ENCODE data around the gene SYAP1.
"Not testable (repeated sequence)": the region's sequence is repeated elsewhere in the genome, so short reads cannot be mapped to it uniquely, and the experiment has no call there.

The SYAP1 gene

GRCh38 chrX:16725072-16725471, 5.7 kb downstream of the SYAP1 start:
- no peak for DNase-seq (ENCODE audit: low read depth, low spot score)

GRCh38 chrX:16726347-16726988, 7.1 kb downstream of the SYAP1 start:
- DNase-seq (ENCODE audit: low read depth, low spot score) = not testable (repeated sequence)

GRCh38 chrX:16727637-16728036, 8.2 kb downstream of the SYAP1 start:
- no peak for DNase-seq (ENCODE audit: low read depth, low spot score)

GRCh38 chrX:16730450-16730849, 11.0 kb downstream of the SYAP1 start:
- no peak for DNase-seq (ENCODE audit: low read depth, low spot score)

GRCh38 chrX:16733013-16733412, 13.6 kb downstream of the SYAP1 start:
- no peak for DNase-seq (ENCODE audit: low read depth, low spot score)

- DNase-seq (ENCODE audit: low read depth, low spot score) = no peak
These were observed 17.6 kb downstream of the SYAP1 start for GRCh38 chrX:16737024-16737423.

GRCh38 chrX:16739574-16739973, 20.2 kb downstream of the SYAP1 start:
- no peak for DNase-seq (ENCODE audit: low read depth, low spot score)

GRCh38 chrX:16743604-16744325, 24.4 kb downstream of the SYAP1 start:
- no peak for DNase-seq (ENCODE audit: low read depth, low spot score)

- no peak for DNase-seq (ENCODE audit: low read depth, low spot score)
These were observed 25.7 kb downstream of the SYAP1 start for GRCh38 chrX:16745102-16745501.

- DNase-seq (ENCODE audit: low read depth, low spot score) = no peak
These were observed 26.2 kb downstream of the SYAP1 start for GRCh38 chrX:16745659-16746058.

GRCh38 chrX:16748425-16748824, 29.0 kb downstream of the SYAP1 start:
- no peak for DNase-seq (ENCODE audit: low read depth, low spot score)

- DNase-seq (ENCODE audit: low read depth, low spot score) = no peak
These were observed 30.7 kb downstream of the SYAP1 start for GRCh38 chrX:16750136-16750535.

- DNase-seq (ENCODE audit: low read depth, low spot score) = no peak
These were observed 34.6 kb downstream of the SYAP1 start for GRCh38 chrX:16754019-16754418.

GRCh38 chrX:16756724-16757123, 37.3 kb downstream of the SYAP1 start:
- DNase-seq (ENCODE audit: low read depth, low spot score) = no peak

- not testable (repeated sequence) for DNase-seq (ENCODE audit: low read depth, low spot score)
These were observed 42.1 kb downstream of the SYAP1 start for GRCh38 chrX:16761500-16761899.

- DNase-seq (ENCODE audit: low read depth, low spot score) = no peak
These were observed 43.2 kb downstream of the SYAP1 start for GRCh38 chrX:16762579-16762978.

GRCh38 chrX:16765594-16765993, 46.2 kb downstream of the SYAP1 start:
- DNase-seq (ENCODE audit: low read depth, low spot score) = no peak

- DNase-seq (ENCODE audit: low read depth, low spot score) = no peak
These were observed 51.6 kb downstream of the SYAP1 start for GRCh38 chrX:16770970-16771482.

GRCh38 chrX:16771483-16772398, 52.3 kb downstream of the SYAP1 start:
- DNase-seq (ENCODE audit: low read depth, low spot score) = peak; percentile 61

GRCh38 chrX:16772460-16772859, 53.0 kb downstream of the SYAP1 start:
- DNase-seq (ENCODE audit: low read depth, low spot score) = peak; percentile 75

GRCh38 chrX:16774746-16775145, 55.3 kb downstream of the SYAP1 start:
- DNase-seq (ENCODE audit: low read depth, low spot score) = no peak

- no peak for DNase-seq (ENCODE audit: low read depth, low spot score)
These were observed 59.1 kb downstream of the SYAP1 start for GRCh38 chrX:16778545-16778944.
